Measurements from ENCODE around the gene SMIM5. TPM values are rescaled to one million over a fixed set of nuclear protein-coding genes. Genes with fewer than 3 reads are reported as not detected.

The SMIM5 gene
- total and polyA plus RNA-seq, 2 of the 13 experiments (the other 11 are each of a cell fraction or from before 2014, with no cell fraction given): not detected

- TF ChIP-seq CEBPG (CRISPR knock-in tag; IDR thresholded peaks at IDR 0.05) (no peak), JUN (CRISPR knock-in tag; IDR thresholded peaks at IDR 0.05) (no peak), ZNF232 (CRISPR knock-in tag; IDR thresholded peaks at IDR 0.05; ENCODE audit: borderline replicate concordance) (no peak), ZC3H4 (CRISPR knock-in tag; IDR thresholded peaks at IDR 0.05; ENCODE audit: borderline replicate concordance) (no peak), ZC3H13 (CRISPR knock-in tag; IDR thresholded peaks at IDR 0.05) (no peak), ZNF10 (CRISPR knock-in tag; IDR thresholded peaks at IDR 0.05; ENCODE audit: borderline replicate concordance, low read depth) (no peak), ZIK1 (CRISPR knock-in tag; IDR thresholded peaks at IDR 0.05; ENCODE audit: borderline replicate concordance, low read depth) (peak; percentile 60; the same call in 1 of the 2 replicates), ZZZ3 (CRISPR knock-in tag; IDR thresholded peaks at IDR 0.05; ENCODE audit: borderline replicate concordance) (no peak), ZNF556 (CRISPR knock-in tag; IDR thresholded peaks at IDR 0.05; ENCODE audit: borderline replicate concordance) (no peak), PBX2 (CRISPR knock-in tag; IDR thresholded peaks at IDR 0.05) (no peak), MIER2 (CRISPR knock-in tag; IDR thresholded peaks at IDR 0.05) (no peak), HNF4G (IDR thresholded peaks at IDR 0.05; ENCODE audit: borderline replicate concordance, low read depth, low read length) (no peak), HNF4G (CRISPR knock-in tag; IDR thresholded peaks at IDR 0.05; ENCODE audit: borderline replicate concordance, low read depth) (peak; percentile 55; the same call in 1 of the 2 replicates), PPARG (CRISPR knock-in tag; conservative IDR thresholded peaks at IDR 0.05) (no peak), TARDBP (CRISPR knock-in tag; IDR thresholded peaks at IDR 0.05) (no peak), ZNF333 (CRISPR knock-in tag; IDR thresholded peaks at IDR 0.05; ENCODE audit: borderline replicate concordance) (no peak), BHLHE40 (IDR thresholded peaks at IDR 0.05; ENCODE audit: low read length) (no peak), ZFY (CRISPR knock-in tag; IDR thresholded peaks at IDR 0.05) (peak; percentile 74), HNRNPL (IDR thresholded peaks at IDR 0.05; ENCODE audit: low read depth, low read length) (no peak), TRIM24 (CRISPR knock-in tag; IDR thresholded peaks at IDR 0.05) (no peak), ZNF713 (CRISPR knock-in tag; IDR thresholded peaks at IDR 0.05) (no peak), ZNF430 (CRISPR knock-in tag; IDR thresholded peaks at IDR 0.05) (peak; percentile 39; the same call in 1 of the 2 replicates)
- TF ChIP-seq, protein P1, sequence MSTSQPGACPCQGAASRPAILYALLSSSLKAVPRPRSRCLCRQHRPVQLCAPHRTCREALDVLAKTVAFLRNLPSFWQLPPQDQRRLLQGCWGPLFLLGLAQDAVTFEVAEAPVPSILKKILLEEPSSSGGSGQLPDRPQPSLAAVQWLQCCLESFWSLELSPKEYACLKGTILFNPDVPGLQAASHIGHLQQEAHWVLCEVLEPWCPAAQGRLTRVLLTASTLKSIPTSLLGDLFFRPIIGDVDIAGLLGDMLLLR (CRISPR knock-in tag; IDR thresholded peaks at IDR 0.05): no peak
- TF ChIP-seq, protein P2, sequence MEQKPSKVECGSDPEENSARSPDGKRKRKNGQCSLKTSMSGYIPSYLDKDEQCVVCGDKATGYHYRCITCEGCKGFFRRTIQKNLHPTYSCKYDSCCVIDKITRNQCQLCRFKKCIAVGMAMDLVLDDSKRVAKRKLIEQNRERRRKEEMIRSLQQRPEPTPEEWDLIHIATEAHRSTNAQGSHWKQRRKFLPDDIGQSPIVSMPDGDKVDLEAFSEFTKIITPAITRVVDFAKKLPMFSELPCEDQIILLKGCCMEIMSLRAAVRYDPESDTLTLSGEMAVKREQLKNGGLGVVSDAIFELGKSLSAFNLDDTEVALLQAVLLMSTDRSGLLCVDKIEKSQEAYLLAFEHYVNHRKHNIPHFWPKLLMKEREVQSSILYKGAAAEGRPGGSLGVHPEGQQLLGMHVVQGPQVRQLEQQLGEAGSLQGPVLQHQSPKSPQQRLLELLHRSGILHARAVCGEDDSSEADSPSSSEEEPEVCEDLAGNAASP (CRISPR knock-in tag; IDR thresholded peaks at IDR 0.05; ENCODE audit: borderline replicate concordance): 0 out of 2 replicates have a peak, but pooled peaks have one; percentile 23
- TF ChIP-seq, protein P3, sequence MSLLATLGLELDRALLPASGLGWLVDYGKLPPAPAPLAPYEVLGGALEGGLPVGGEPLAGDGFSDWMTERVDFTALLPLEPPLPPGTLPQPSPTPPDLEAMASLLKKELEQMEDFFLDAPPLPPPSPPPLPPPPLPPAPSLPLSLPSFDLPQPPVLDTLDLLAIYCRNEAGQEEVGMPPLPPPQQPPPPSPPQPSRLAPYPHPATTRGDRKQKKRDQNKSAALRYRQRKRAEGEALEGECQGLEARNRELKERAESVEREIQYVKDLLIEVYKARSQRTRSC (CRISPR knock-in tag; IDR thresholded peaks at IDR 0.05; ENCODE audit: low read depth): no peak
These were observed 44.0 kb upstream of the SMIM5 start (continued) for GRCh38 chr17:75589012-75589918.

Data from HepG2 (cell line).